NOMO-1 treated with DMSO at 0.1 percent for 48 hours (cell line): ENCODE results near the gene VSTM2B.

Source experiments
- DNase-seq: peaks from one replicate; lab custom pipeline; 2025; ENCODE audit not compliant: unreplicated experiment; lab: John Stamatoyannopoulos, UW

VSTM2B gene

DNA sequence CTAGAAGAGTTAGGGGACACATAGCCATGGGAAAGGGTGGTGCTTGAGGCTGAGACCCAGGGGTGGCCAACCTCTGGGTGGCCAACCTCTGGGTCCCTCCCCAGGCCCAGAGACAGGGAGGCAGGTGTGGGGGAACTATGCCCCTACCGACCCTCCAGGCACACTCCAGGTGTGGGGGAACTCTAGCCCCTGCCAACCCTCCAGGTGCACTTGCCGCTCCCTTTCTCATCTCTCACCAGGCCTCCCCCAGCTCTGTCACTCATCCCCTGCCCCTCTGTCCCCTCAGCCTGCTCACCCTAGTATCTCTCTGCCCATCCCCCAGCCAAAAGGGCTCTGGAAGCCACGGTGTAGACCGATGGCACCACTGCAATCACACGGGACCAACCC, 10.6 kb upstream of the VSTM2B start:
- no peak for DNase-seq

DNA sequence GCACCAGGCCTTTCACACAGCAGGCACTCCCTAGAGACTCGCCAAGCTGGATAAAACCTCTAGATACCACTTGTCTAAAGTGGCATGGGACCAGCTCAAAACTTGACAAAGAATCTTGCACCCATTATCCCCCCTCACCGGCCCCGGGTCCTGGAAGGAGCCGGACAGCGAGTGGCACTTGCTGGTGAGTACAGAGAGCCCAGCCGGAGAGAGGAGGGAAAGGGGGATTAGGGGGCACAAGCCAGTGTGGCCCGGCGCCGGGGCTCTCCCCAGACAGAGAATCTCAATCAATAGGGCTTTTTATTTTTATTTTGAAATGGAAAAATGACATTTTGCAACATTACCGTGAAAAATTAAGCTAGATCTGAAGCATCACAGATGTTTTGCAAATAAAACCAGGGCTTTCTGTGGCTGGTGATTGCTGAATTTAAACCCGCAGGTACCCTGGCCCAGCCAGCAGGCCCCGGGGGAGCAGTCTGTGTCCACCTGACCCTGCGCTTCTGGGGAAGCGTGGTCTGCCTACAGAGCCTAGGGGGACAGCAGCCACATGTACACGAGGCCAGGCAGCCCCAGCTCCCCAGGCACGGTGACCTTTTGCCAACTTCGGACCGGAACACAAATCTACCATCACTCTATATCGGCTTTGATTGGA, 10.0 kb upstream of the VSTM2B start:
- no peak for DNase-seq

DNA sequence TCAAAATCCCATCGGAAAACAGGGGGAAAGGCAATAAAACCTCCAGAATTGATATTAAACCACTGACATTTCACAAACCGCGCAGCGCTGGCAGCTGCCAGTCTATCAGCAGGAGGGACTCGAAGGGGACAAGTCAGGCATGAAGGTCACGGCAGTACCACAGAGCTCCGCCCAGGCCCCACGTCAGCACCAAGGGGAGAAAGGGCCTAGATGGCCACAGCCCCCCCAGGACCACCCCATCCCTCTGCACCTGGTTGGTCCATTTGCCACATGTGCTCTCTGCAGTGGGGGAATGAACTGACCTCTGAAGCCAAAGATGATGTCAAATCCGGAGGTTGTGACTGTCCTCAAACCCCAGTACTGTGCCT, 9.5 kb upstream of the VSTM2B start:
- no peak for DNase-seq

DNA sequence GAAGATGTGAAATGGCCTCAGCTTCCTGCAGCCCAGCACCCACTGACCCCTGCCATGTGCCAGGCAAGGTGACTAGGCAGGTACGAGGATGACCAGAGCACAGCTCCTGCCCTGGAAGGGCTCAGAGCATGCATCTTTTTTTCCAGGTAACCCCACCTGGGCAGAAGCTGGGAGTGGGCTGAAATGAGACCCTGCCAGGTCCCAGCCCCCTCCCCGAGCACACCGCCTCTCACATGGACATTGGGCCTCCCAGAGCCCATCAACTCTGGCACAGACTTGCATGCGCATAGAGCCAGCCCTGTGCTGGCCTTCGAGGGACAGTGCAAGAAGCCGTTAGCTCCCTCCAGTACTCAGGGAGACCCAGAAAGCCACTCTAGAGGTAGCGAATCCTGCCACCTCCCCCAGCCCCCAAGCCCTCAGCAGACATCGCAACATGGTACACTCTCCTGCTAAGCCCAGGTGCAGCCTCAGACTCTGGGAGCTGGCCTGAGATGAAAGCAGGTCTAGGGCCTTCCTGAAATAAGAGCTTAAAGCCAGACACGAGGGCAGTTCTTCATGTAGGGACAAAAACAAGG, 8.9 kb upstream of the VSTM2B start:
- peak; percentile 14 for DNase-seq

DNA sequence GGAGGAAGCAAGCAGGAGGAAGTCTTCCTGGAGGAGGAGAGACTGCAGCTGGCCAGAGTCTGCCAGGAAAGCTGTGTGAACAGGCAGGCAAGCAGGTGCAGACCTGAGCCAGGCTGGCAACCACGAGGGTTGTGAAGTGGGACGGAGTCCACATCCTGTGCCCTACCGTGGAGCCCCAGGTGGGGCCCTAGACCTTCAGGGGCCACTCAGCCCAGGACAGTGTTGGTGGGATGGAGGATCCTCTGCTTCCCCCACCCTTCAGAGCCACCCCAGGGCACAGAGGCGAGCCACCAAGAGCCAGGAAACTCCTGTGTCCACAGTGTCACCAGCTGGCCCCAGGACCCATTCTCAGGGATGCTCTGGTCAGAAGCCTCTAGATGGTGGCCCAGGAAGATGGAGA, 8.4 kb upstream of the VSTM2B start:
- no peak for DNase-seq

DNA sequence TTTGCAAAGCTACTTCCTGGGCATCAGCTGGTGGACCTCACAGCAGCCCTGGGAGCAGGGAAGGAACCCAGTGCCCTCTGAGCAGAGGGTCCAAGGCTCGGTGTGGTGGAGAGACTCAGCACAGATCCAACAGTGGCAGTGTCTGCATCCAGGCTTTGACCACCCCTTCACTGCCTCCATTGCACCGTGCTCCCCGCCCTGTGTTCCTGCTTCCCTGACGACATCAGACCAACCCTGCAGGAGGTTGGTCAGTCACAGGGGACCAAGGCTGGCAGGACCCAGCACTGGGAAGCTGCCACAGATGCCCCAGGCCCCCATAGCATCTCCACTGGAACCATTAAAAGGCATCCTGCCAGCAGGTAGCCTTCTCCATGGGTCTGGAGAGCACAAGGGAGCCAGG, 7.8 kb upstream of the VSTM2B start:
- DNase-seq: no peak

DNA sequence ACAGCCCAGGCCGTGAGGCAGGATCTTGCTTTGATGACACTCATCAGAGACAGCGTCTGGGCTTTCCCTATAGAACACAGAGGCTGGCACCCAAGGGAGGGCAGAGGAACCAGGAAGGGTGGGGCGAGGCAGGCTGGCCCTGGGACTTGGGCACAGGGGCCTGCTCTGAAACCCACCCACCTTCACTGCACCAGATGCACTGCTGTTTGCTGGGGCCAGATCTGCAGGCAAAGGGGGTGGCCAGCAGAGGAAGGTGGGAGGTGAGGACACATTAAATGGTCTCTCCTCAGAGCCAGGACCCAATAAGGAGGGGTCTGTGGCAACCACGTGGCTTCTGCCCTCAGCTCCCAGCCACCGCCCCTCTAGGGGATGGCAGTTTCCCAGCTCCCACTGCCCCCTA, 6.6 kb upstream of the VSTM2B start:
- no peak for DNase-seq

DNA sequence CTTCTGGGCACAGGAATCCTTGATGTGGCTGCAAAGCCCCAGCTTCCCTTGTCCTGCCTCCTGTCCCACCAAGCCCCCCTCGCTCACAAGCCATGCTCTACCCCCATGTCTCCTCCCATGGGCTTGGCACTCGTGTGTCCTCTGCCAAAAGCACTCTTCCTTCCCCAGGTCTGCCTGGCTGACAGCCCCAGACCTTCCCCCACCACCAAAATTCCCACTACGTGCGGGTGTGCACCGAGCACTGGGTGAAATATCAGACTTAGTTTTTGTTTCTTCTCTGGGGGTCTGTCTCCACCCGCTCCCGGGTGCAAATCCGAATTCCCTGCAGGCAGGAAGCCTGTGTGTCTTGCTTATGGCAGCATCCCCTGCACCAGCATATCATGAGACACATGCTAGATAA, 5.9 kb upstream of the VSTM2B start:
- DNase-seq: no peak

DNA sequence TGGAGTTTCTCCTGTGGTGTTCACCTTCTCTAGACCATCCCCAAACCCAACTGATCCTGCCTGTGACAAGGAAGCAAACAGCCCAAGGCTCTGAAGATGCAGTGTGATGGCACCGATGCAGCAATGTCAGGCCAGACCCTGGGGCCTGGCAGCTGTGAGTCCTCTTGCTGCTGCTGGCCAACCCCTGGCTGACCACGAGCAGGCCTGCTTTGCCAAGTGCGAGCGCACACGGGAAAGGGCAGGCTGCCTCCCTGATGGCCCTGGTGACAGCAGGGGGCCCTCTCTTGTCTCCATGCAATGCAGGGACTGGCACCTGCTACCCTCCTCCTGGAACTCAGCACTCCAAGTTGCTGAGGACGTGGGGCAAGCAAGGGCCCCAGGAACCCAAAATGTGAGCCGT, 5.4 kb upstream of the VSTM2B start:
- DNase-seq: no peak

DNA sequence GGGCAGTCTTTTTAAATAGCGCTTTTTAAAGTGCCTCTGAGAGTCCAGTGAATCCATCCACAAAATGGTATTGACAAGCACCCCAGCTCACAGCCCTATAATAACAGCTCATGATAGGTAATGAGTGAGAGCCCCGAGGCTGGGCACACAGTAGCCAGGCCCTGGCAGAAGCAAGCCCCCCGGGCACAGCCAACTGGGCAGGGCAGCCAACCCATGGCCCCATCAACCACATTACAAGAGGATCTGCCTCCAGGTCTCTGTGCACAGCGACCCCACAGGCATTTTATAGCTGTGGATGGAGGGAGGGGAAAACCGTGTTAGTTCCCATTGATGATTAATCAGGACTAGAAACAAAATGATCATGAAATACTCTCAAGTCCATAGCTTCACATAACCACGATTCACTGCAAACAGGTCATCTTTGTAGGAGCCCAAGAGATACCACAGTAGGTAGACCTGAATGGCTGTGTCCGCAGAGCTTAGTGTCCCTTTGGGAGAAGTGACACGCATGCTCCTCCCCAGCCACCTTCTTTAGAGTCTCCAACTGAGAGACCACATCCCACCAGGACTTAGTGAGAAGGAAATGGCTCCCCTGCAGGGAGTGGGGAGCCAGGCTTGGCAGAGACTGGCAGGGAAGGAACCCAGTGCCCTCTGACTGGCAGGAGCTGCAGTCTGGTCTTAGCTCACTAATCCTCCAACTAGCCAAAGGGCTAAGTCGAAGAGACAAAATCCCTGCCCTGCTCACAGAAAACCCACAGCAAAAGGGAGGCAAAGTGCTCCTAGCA, 4.3 kb upstream of the VSTM2B start:
- no peak for DNase-seq

DNA sequence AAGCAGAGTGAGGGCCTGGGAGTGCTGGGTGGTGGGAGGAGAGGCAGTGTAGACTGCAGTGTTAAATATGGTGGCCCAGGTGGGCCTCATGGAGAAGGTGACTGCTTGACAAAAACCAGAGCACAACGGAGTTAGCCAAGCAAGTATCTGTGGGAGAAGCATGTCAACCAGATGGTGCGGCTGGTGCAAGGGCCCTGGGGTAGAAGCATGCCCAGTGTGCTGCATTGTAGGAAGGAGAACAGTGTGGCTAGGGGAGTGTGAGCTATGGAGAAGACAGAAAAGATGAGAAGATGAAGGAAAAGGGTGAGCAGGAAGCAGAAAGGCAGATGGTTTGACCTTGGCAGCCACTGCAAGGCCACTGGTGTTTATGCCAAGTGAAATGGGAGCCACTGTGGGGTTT, 2.2 kb upstream of the VSTM2B start:
- DNase-seq: no peak

DNA sequence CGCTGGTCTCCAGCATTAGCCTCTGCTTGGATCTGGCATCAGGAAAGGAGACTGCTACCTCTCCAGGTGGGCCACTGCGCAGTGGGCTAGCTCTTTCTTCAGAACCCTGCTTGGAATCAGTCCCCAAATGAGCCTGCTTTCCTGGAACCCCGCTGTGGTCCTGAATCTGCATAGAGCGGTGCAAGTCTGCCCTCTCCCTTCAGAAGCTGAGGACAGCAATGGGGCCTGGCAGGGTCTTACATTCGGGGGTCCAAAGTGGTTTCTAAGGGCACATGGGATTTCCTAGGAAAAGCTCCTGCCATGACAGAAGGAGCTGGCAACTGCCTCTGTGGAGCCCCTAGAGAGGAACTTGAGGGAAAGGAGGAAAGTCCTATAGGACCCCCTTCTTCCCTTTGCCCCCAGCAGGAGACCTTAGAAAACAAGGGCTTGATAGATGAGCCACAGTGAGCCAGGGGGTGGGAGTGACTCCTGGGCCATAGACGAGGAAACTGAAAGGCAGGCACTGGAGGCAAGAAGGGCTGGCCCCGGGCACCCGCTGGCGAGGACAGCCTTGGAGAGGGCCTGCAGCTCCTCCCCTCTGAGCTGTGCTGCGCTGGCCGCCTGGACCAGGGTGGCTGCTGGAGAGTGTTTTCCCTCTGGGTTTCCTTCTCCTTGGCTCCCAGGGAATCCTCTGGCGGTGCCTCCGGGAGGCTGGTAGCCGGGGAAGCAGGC, 1.4 kb upstream of the VSTM2B start:
- no peak for DNase-seq

DNA sequence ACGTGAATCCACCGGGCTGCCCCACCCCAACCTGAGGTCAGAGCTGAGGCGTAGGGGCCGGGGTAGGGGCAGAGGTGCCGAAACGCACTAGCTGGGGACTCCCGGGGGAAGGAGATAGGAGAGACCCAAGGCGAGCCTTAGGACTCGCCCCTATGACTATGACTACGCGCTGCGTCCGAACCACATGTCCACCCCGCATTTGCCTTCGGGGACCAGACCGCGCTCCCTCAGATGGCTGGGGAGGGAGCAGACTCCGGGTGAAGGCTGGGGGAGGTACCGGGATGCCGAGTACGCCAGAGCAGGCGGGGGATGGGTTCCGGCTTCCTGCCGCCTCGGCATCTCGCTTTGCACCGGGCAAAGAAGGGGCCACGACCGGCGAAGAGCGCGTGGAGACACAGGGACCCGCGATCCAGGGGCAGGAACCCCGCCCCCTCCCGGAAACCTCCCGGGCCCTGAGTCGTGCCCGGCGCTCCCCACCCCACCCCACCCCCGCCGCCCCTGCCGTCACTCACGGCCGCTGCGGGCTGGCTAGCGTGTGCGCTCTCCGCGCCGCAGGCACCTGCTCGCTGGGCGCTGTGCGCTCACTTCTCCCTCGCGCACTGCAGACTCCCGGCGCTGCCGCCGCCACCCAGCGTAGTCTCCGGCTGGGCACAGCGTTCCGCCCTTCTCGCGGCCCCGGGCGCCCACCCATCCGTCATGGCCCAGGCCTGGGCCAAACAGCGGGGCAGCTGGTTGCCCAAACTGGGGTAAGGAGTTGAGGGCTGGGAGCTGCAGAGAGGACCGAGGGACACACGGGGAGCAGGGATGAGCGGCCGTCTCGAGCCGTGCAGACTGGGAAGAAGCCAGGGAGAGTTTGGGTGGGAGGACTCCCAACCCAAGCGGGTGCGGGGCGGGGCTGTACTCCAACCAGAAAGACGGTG, 622 bp upstream of the VSTM2B start:
- DNase-seq: no peak

DNA sequence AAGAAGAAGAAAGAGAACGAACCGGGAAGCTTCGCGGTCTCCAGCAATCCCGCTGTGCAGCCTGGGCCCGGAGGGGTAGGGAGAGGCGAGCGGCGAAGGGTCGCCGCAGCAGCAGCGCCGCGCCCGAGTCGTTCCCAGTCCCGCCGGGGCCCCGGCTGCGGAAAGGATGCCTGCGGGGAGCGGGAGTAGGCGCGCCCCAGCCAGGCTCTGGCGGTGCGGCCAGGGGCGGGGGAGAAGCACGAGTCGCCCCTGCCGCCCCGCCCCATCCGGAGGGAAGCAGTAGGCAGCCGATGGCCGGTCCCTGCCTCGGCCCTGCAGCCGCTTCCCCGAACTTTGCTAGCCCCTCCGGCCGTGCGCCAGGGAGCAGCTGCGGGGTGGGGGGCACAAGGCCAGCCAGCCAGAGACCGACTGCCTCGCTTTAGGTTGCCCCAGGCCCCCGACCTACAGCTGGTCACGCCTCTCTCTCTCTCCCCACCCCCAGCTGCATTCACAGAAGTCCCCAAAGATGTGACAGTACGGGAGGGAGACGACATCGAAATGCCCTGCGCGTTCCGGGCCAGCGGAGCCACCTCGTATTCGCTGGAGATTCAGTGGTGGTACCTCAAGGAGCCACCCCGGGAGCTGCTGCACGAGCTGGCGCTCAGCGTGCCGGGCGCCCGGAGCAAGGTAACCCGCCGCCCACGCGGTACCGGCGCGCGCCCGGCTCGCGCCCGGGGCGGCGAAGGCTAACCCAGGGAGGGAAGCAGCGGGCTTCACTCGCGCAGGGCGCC, 1.1 kb downstream of the VSTM2B start:
- no peak for DNase-seq

DNA sequence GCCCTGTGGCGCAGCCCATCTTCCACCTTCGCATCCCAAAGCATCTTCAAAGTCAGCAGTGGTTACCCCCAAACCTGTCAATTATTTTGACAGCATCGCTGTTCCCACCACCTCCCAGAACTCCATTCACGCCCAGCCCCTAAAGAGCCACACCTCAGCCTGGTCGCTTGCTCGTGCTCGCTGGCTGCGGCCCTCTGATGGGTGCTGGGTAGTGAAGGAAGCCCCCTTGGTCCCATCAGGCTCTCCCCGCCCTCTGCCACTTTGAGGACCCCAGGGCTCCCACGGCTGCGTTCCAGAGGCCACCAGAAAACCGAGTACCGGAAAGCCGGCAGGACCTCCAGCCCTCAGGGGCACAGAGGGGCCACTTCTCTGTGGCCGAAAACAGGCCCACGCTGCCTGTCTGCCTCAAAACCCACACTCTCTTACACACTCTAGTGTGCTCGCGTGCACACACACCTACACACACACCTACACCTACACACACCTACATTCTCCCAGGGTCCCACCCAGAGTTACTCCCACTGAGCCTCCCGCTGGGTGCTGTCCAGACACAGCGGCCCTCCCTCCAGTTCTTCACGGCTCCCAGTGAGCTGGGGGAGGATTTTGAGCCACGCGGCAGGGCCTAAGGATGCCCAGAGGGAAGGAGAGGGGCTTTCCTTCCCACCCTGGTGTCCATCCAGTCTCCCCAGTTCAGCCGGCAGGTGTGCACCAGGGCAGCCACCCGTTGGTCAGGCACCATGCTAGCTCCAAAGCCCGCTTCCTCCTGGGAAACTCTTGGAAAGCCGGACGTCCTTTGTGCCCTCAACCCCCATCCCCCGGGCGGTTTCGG, 1.9 kb downstream of the VSTM2B start:
- DNase-seq: no peak

DNA sequence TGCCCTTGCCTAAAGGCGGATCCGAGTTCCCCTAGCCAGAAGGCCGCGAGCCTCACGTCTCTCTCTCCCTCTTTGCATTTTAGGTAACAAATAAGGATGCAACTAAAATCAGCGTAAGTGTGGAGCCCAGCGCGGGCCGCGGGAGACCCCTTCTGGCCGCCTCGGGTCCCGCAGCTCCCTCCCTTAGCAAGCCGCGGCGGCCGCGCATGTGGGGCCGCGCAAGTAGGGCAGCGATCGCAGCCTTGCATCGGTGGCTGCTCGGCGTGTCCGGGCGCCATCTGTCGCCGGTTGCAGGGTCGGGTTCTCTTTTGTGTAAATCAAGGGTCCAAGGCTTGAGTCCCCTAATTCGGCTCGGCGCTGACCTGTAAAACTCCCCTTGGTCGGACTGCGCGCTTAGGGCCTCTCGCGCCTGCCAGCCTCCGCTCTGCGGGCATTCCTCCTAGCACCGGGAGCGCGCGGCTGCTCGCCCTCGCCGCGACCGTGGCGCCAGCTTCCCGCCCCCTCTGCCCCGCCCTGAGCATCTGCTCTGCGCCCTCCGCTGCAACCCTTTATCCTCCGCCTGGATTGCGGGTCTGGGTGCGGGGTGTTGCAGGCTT, 2.7 kb downstream of the VSTM2B start:
- no peak for DNase-seq

DNA sequence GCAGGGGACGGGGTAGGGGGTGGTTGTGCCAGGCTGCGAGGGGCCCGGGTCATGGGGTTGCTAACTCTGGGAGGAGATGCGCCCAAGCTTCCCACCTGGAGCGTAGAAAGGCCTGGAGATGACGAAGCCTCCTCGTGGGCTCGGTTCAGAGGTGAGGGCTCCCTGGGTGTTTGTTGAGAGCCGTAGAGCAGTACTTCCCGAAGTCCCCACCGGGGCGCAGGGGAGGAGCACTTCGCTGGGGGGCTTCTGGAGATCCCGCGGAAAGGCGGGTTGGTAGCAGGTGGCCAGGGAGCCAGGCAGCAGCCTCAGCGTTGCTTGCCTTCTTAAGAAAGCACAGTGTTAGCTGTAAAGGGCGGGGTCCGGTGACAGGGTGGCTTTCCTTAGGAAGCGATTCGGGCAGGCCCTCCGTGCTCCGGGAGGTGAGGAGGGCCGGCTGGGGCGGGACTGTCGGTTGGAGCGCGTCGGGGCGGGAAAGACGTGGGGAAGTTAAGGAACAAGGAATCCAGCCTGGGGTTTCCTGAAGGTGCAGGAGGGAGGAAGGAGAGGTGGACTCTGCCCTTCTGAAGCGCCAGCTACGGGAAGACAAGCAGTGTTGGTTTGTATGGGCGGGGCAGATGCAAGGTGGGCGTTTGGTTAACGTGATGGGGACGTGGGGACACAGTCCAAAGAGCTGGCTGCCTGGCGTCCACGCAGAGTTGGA, 3.3 kb downstream of the VSTM2B start:
- DNase-seq: no peak
